WTC11 (cell line): Measurements from ENCODE around the gene RPTOR. TPM values are rescaled to one million over a fixed set of nuclear protein-coding genes. Genes with fewer than 3 reads are reported as not detected.

Experiments
- ATAC-seq: fragments of 200-7000 bp; cut with Tn5 transposase; 2 replicates; pipeline ENCODE4 v1.10.0; 2021; ENCODE audit warnings: mild to moderate bottlenecking, moderate library complexity
- CTCF ChIA-PET: fragments of 300-600 bp; sonication (Branson Sonifier 250); formaldehyde crosslinking; loops from one replicate; lab custom pipeline; 2021; ENCODE audit warnings: antibody characterized with exemption; lab: Charles Lee
- POLR2A ChIA-PET: fragments of 350-600 bp; sonication (Branson Sonifier 250); formaldehyde crosslinking; loops from one replicate; lab custom pipeline; 2021; ENCODE audit warnings: antibody characterized with exemption; lab: Charles Lee
- DNase-seq: peaks from one replicate; pipeline ENCODE4 v3.0.0; 2021; ENCODE audit warnings: low spot score
- H3K27ac Mint-ChIP-seq: 2 replicates; pipeline ENCODE4 v1.8.0; 2021; ENCODE audit warnings: mixed read lengths
- H3K27me3 Mint-ChIP-seq: 2 replicates; pipeline ENCODE4 v1.8.0; 2021; ENCODE audit warnings: low read depth, mild to moderate bottlenecking, moderate library complexity, mixed read lengths
- H3K36me3 Mint-ChIP-seq: 2 replicates; pipeline ENCODE4 v1.8.0; 2021; ENCODE audit warnings: mixed read lengths
- H3K4me1 Mint-ChIP-seq: 2 replicates; pipeline ENCODE4 v1.8.0; 2022; ENCODE audit warnings: mixed read lengths
- H3K4me3 Mint-ChIP-seq: 2 replicates; pipeline ENCODE4 v1.8.0; 2021; ENCODE audit warnings: mild to moderate bottlenecking, moderate library complexity, mixed read lengths
- H3K9me3 Mint-ChIP-seq: 2 replicates; pipeline ENCODE4 v1.8.0; 2021; ENCODE audit warnings: mixed read lengths
- CBFB ChIP-seq: sonication (generic); formaldehyde crosslinking; IDR thresholded peaks from 2 replicates; pipeline ENCODE4 v1.8.1; 2022; ENCODE audit warnings: mild to moderate bottlenecking, low read depth, missing genetic modification reagents
- E2F5 ChIP-seq: sonication (generic); formaldehyde crosslinking; IDR thresholded peaks from 2 replicates; pipeline ENCODE4 v1.8.1; 2022; ENCODE audit warnings: mild to moderate bottlenecking, moderate library complexity, missing genetic modification reagents
- ERG ChIP-seq: fragments of 250-450 bp; sonication (Bioruptor Pico); IDR thresholded peaks from 2 replicates; pipeline ENCODE4 v1.8.0; 2021; ENCODE audit warnings: mild to moderate bottlenecking
- KAT7 ChIP-seq: sonication (generic); formaldehyde crosslinking; IDR thresholded peaks from 2 replicates; pipeline ENCODE4 v1.8.1; 2023; ENCODE audit warnings: missing genetic modification reagents, mild to moderate bottlenecking, borderline replicate concordance
- MLX ChIP-seq: sonication (generic); formaldehyde crosslinking; IDR thresholded peaks from 2 replicates; pipeline ENCODE4 v1.8.1; 2023; ENCODE audit warnings: mild to moderate bottlenecking, missing genetic modification reagents, moderate library complexity
- NR3C1 ChIP-seq: sonication (generic); formaldehyde crosslinking; conservative IDR thresholded peaks from 2 replicates; pipeline ENCODE4 v1.8.1; 2023; ENCODE audit warnings: low read depth, mild to moderate bottlenecking, missing genetic modification reagents
- SMAD3 ChIP-seq: sonication (generic); formaldehyde crosslinking; IDR thresholded peaks from 2 replicates; pipeline ENCODE4 v1.8.0; 2022; ENCODE audit warnings: missing genetic modification reagents, mild to moderate bottlenecking, borderline replicate concordance
- SMAD4 ChIP-seq: sonication (generic); formaldehyde crosslinking; IDR thresholded peaks from 2 replicates; pipeline ENCODE4 v1.8.0; 2022; ENCODE audit warnings: mild to moderate bottlenecking, missing genetic modification reagents
- SP1 ChIP-seq: sonication (generic); formaldehyde crosslinking; conservative IDR thresholded peaks from 2 replicates; pipeline ENCODE4 v1.8.1; 2022; ENCODE audit warnings: missing genetic modification reagents
- STAT6 ChIP-seq: sonication (generic); formaldehyde crosslinking; conservative IDR thresholded peaks from 2 replicates; pipeline ENCODE4 v1.8.1; 2023; ENCODE audit warnings: mild to moderate bottlenecking, low read depth, missing genetic modification reagents, moderate library complexity
- TCF7 ChIP-seq: sonication (generic); formaldehyde crosslinking; IDR thresholded peaks from 2 replicates; pipeline ENCODE4 v1.8.0; 2022; ENCODE audit warnings: mild to moderate bottlenecking, low read depth, missing genetic modification reagents, moderate library complexity
- ZMAT4 ChIP-seq: fragments of 250-450 bp; sonication (Bioruptor Pico); IDR thresholded peaks from 2 replicates; pipeline ENCODE4 v1.9.0; 2021; ENCODE audit warnings: mild to moderate bottlenecking
- ZNF121 ChIP-seq: sonication (generic); formaldehyde crosslinking; IDR thresholded peaks from 2 replicates; pipeline ENCODE4 v1.8.0; 2023; ENCODE audit warnings: missing genetic modification reagents
- ZNF232 ChIP-seq: sonication (generic); formaldehyde crosslinking; IDR thresholded peaks from 2 replicates; pipeline ENCODE4 v1.8.0; 2022; ENCODE audit warnings: mild to moderate bottlenecking, missing genetic modification reagents
- ZNF263 ChIP-seq: sonication (generic); formaldehyde crosslinking; IDR thresholded peaks from 2 replicates; pipeline ENCODE4 v1.8.1; 2022; ENCODE audit warnings: low read depth, mild to moderate bottlenecking, moderate library complexity, missing genetic modification reagents
- ZNF671 ChIP-seq: fragments of 250-450 bp; sonication (Bioruptor Pico); IDR thresholded peaks from 2 replicates; pipeline ENCODE4 v1.8.0; 2021; ENCODE audit warnings: mild to moderate bottlenecking
- total RNA-seq: library from RNA; stranded (reverse); gene quantifications from 3 replicates; pipeline ENCODE4 v1.2.3, GENCODE V29; 2021

Gene RPTOR
- total RNA-seq, 1 experiment from 2014 or later, result 41.0 TPM

GRCh38 chr17:80509311-80509710 is 35.3 kb upstream of the RPTOR start:
- ChIA-PET CTCF (interaction anchor here (0.6 to 4.2 kb wide), 2 partner anchors 82 to 738 kb away, joined by 5 to 20 read pairs; no protein-coding TSS in a partner anchor), POLR2A (no interaction called here)
- DNase-seq, result no peak
- no peaks in the 10 kb centered on the region for H3K4me1 Mint-ChIP-seq
- no peak overlapping the region for H3K4me3 Mint-ChIP-seq
- ATAC-seq, result no peak
- no peak overlapping the region for H3K27ac Mint-ChIP-seq
- TF ChIP-seq CBFB (CRISPR knock-in tag) (no peak), STAT6 (CRISPR knock-in tag) (no peak), ZNF121 (CRISPR knock-in tag) (0 out of 2 replicates have a peak, but pooled peaks have one; percentile 28), NR3C1 (CRISPR knock-in tag) (no peak), ERG (CRISPR knock-in tag) (no peak), ZNF671 (CRISPR knock-in tag) (no peak), MLX (CRISPR knock-in tag) (no peak), SMAD3 (CRISPR knock-in tag) (no peak), KAT7 (no peak)
- peaks cover 2% of the 10 kb centered on the region; the same call in 1 of the 2 replicates for H3K27me3 Mint-ChIP-seq
- H3K36me3 Mint-ChIP-seq, result no peaks in the 10 kb centered on the region
- no peaks in the 10 kb centered on the region for H3K9me3 Mint-ChIP-seq

- DNase-seq, result no peak
- Mint-ChIP-seq H3K9me3 (no peaks in the 10 kb centered on the region), H3K4me3 (no peak overlapping the region), H3K36me3 (no peaks in the 10 kb centered on the region), H3K4me1 (no peaks in the 10 kb centered on the region), H3K27me3 (peaks cover 2% of the 10 kb centered on the region; the same call in 1 of the 2 replicates), H3K27ac (no peak overlapping the region)
- ChIA-PET POLR2A (no interaction called here), CTCF (interaction anchor here (0.5 to 4.2 kb wide), 3 partner anchors 83 to 1245 kb away, joined by 4 to 20 read pairs (median 5); no protein-coding TSS in a partner anchor)
- TF ChIP-seq ZMAT4 (CRISPR knock-in tag) (no peak), SMAD4 (no peak), STAT6 (CRISPR knock-in tag) (no peak), ZNF232 (no peak), E2F5 (CRISPR knock-in tag) (no peak), TCF7 (CRISPR knock-in tag) (no peak), ZNF263 (no peak), SP1 (CRISPR knock-in tag) (no peak), MLX (CRISPR knock-in tag) (no peak)
- no peak for ATAC-seq
These were observed 34.5 kb upstream of the RPTOR start for GRCh38 chr17:80510132-80510531.
